GM18499 (cell line): Measurements from ENCODE around the gene ITGAX.

Source experiments
- ATAC-seq: cut with Tn5 transposase; IDR thresholded peaks from one replicate; pipeline ENCODE4 v1.9.1; 2021; ENCODE audit warnings: moderate number of reproducible peaks; ENCODE audit not compliant: insufficient read depth, unreplicated experiment

The ITGAX gene

DNA sequence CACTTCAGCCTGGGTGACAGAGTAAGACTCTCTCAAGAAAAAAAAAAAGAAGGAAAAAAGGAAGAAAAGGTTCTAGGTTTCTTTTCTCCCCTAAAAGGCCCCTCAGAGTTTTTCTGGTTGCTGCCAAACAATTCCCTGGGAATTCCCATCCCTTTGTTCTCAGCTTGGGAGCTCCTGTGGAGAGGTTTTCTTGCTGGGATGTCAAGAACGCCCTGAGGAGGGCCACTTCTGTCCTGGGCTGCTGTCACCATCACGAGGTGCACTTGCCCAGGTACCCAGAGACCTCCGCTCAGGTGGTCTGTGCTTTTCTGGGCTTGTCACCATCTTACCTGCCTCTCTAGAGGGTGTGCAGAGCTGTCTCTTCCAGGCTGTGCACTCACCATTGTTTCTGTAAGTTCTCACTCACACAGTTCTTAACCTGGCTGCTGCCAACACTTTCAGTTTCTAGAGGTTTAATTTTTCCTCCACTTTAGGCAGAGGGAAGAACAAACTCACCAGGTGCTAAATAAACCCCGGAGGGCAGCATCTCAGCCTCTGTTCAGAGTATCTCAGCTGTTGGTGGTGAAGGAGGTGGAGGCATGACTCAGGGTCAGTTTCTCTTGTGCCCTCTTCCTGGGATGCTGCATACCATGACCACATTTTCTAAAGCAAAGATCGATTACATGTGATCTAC lies 75.5 kb downstream of the ITGAX start:
- ATAC-seq, result no peak
